Glomerular endothelial cell (primary cell): ENCODE data around the gene GGT6. TPM values are rescaled to one million over a fixed set of nuclear protein-coding genes. Genes with fewer than 3 reads are reported as not detected.

Source experiments
- DNase-seq: peaks from one replicate; pipeline ENCODE4 v3.0.0-alpha.2; 2011; ENCODE audit warnings: low read depth, low spot score; ENCODE audit errors: extremely low read depth
- total RNA-seq: library from RNA; depleted of rRNA; stranded (reverse); fragments of >200 nt; gene quantifications from 2 replicates; pipeline ENCODE4 v1.2.3, GENCODE V29; 2015

The GGT6 gene
- total RNA-seq, 1 donor from 2014 or later, result not detected

- no peak for DNase-seq
These were observed 49.0 kb downstream of the GGT6 start for GRCh38 chr17:4511199-4511932.

- no peak for DNase-seq
These were observed 49.8 kb downstream of the GGT6 start for GRCh38 chr17:4510618-4510941.

- DNase-seq, result no peak
These were observed 50.3 kb downstream of the GGT6 start for GRCh38 chr17:4509923-4510617.

- no peak for DNase-seq
These were observed 51.0 kb downstream of the GGT6 start for GRCh38 chr17:4509401-4509800.

GRCh38 chr17:4508207-4508606, 52.2 kb downstream of the GGT6 start:
- no peak for DNase-seq

DNA sequence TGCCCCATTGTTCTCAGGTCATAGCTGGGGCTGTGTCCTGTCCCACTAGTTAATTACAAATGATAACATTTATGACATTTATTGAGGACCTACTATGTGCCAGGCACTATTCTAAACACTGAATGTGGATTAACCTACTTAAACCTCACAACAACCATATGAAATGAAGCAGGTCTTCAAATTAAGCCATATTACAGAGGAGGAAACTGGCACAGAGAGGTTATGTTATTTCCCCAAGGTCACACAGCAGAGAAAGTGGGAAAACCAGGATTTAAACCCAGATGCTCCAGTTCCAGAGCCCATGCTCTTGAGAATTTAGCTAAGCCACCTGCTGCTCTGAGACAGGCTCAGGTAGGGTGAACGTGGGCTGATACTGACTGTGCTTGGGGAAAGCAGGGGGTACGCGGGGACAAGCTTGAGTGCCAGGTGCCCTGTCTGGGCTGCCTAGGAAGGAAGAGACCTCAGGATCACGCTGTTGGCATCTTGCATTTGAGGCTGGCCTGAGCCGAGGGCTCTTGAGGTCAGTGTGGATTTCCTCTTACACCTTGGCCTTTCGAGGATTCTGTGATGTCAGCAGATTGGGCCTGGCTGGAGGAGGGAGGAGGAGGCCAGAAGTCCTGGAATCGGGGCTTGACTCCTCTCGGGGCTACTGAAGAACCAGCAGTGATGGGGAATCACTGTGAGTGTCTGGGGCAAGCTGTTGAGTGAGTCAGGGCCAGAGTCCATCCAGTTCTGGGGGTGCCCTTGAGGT, 52.8 kb downstream of the GGT6 start:
- no peak for DNase-seq

Other genes starting within 250 kb of the GGT6 start
- 60.0 and 79.8 TPM in 2 replicates for gene UBE2G1, start 193.9 kb downstream of the GGT6 start, total RNA-seq
- 0.23 and 0.24 TPM in 2 replicates for gene SPNS3, start 126.6 kb downstream of the GGT6 start, total RNA-seq
- gene SPNS2, start 61.7 kb downstream of the GGT6 start, total RNA-seq, result 69.1 and 92.0 TPM in 2 replicates
- gene MYBBP1A, start 5.2 kb downstream of the GGT6 start, total RNA-seq, result 65.0 and 84.7 TPM in 2 replicates
- gene SMTNL2, start 24.0 kb upstream of the GGT6 start, total RNA-seq, result not detected in 2 replicates
- gene ALOX15, start 81.1 kb upstream of the GGT6 start, total RNA-seq, result not detected in 2 replicates
- 21.8 and 25.5 TPM in 2 replicates for gene PELP1, start 143.6 kb upstream of the GGT6 start, total RNA-seq
- 11.6 and 13.0 TPM in 2 replicates for gene ARRB2, start 150.1 kb upstream of the GGT6 start, total RNA-seq
- 22.6 and 32.6 TPM in 2 replicates for gene MED11, start 170.9 kb upstream of the GGT6 start, total RNA-seq
- 0.06 and 0.15 TPM in 2 replicates for gene ZMYND15, start 179.3 kb upstream of the GGT6 start, total RNA-seq
- 18.0 and 18.5 TPM in 2 replicates for gene CXCL16, start 179.4 kb upstream of the GGT6 start, total RNA-seq
- not detected in 2 replicates for gene TM4SF5, start 211.3 kb upstream of the GGT6 start, total RNA-seq
- 0.44 TPM in 1 of 2 replicates, not detected in the other for gene VMO1, start 225.8 kb upstream of the GGT6 start, total RNA-seq
- gene GLTPD2, start 228.4 kb upstream of the GGT6 start, total RNA-seq, result not detected in 2 replicates
- 143 and 209 TPM in 2 replicates for gene PSMB6, start 235.6 kb upstream of the GGT6 start, total RNA-seq
- 33.5 and 36.9 TPM in 2 replicates for gene PLD2, start 246.6 kb upstream of the GGT6 start, total RNA-seq